PC-9 (cell line): ENCODE measurements around the gene EID3.

ENCODE experiments used
- EZH2 ChIP-seq: fragments of 200-600 bp; sonication (generic); IDR thresholded peaks from 2 replicates; pipeline ENCODE4 v1.8.0; 2017; ENCODE audit warnings: antibody characterized with exemption, low read depth
- TF ChIP-seq, protein P1 (sequence below): fragments of 200-600 bp; sonication (generic); conservative IDR thresholded peaks from 2 replicates; pipeline ENCODE4 v1.6.1; 2017; ENCODE audit warnings: mixed run types, antibody characterized with exemption, mild to moderate bottlenecking, moderate library complexity

DNA sequence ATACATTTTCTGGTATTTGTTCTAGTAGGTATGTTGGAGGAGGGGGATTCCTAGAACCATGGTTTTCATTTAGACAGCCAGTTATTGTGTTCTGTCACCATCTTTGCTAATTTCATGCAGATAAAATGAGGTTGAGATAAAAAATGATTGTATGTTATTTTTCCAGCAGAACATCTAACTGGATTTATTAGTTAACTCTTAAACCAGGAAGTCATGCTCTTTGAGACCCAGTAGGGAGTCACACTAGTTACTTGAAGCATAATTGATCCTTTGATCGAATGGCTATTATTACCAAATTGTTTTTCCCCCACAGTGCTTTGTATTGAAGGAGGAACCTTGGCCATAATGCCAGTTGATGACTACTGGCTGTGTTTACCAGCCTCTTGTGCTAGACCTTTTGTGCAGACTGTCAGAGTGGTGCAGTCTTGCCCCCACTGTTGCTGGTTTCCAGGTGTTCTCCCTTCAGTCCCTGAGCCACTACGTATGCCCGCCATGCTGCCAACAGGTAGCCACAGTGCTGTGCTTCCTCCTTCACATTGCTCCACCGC lies 6.0 kb downstream of the EID3 start:
- TF ChIP-seq, protein P1, sequence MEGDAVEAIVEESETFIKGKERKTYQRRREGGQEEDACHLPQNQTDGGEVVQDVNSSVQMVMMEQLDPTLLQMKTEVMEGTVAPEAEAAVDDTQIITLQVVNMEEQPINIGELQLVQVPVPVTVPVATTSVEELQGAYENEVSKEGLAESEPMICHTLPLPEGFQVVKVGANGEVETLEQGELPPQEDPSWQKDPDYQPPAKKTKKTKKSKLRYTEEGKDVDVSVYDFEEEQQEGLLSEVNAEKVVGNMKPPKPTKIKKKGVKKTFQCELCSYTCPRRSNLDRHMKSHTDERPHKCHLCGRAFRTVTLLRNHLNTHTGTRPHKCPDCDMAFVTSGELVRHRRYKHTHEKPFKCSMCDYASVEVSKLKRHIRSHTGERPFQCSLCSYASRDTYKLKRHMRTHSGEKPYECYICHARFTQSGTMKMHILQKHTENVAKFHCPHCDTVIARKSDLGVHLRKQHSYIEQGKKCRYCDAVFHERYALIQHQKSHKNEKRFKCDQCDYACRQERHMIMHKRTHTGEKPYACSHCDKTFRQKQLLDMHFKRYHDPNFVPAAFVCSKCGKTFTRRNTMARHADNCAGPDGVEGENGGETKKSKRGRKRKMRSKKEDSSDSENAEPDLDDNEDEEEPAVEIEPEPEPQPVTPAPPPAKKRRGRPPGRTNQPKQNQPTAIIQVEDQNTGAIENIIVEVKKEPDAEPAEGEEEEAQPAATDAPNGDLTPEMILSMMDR = no peak
- TF ChIP-seq EZH2 = no peak
